ENCODE measurements around the gene ZNF414.
A peak's percentile ranks its signal among the peaks of the same experiment; 100 is the strongest.
"Not testable (repeated sequence)": the region's sequence is repeated elsewhere in the genome, so short reads cannot be mapped to it uniquely, and the experiment has no call there.

The ZNF414 gene

GRCh38 chr19:8517551-8518442 lies 3.8 kb upstream of the ZNF414 start:
- no peak for DNase-seq (ENCODE audit: low read depth in 3 of 3)

DNA sequence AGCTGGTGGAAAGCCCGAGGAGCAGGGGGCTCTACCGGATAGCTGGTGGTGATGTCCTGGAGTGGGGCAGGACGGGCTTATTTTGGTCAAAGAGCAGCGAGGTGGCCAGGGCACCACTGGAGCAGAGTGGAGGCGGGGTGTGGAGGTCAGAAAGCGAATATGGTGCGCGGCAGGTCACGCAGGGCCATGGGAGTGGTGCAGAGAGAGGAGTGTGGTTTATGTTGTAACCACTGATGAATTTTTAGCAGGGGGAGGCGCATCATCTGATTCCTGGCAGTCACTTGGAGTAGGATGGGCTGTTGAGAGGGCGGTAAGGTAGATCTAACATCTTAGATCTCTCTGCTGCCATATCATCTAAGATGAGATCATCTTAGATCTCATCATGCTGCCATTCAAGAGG lies 1.4 kb upstream of the ZNF414 start:
- peak in 2 of 3 donors; percentile 51 to 53 for DNase-seq (ENCODE audit: low read depth in 3 of 3)

GRCh38 chr19:8514505-8515009 lies 590 bp upstream of the ZNF414 start:
- DNase-seq (ENCODE audit: low read depth in 3 of 3): not testable (repeated sequence)

- DNase-seq (ENCODE audit: low read depth in 3 of 3): no peak
These were observed 806 bp downstream of the ZNF414 start for GRCh38 chr19:8513036-8513686.

DNA sequence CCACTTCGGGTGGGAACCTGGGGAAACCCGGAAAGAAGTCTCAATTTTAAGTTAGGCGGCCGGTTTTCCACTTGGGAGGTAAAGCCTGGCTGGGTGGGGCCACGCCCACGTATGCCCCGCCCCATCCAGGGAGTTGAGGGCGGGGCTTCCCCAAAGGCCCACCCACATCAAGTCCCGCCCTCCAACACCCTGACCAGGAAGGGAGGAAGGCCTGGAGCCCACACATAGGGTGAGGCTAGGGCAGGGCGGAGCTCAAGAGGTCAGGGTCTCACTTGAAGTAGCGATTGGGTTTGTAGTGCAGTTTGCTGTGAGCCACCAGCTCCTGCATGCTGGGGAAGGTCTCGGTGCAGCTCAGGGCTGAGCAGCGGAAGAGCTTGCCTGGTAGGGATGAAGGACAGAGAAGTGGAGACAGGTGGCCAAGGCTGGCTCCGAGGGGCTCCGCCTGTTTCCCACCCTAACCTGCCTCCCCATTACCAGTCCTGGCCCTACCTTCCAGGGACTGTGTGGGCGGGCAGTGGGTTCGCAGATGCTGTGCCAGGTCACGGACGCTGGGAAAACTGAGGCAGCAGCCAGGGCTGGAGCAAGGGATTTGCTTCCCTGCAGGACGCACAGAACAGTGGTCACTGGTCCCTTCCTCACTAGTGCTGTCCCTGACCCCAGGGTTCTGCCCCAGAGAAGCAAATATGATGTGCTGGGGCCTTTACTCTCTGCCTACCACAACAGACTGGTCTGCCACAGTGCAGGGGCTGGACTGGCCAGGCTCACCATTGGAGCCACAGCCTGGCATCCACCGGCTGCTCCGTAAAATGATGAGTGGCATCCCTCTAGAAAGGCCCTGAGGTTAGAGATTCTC lies 1.6 kb downstream of the ZNF414 start:
- DNase-seq (ENCODE audit: low read depth in 3 of 3): no peak

DNA sequence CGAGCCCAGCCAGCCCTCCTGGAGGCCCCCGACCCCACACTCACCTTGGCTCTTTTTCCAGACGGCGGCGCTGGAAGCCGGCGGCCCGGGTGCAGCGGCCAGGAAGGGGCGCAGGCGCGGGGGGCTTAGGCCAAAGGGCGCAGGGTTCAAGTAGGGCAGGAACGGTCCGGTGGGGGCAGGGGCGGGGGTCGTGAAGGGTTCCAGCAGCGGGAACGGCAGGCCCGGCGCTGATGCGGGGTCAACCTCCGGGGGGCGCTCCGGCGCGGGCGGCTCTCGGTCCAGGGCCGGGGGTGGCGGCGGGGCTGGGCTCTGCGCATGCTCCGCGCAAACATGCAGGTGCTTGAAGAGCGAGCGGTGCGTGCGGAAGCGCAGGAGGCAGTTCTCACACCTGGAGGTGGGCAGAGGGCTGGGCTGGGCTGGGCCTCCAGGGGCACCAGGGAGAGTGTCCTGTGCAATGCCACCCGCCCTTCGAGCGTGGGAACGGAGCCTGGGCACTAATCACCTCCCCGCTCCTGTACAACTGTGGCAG lies 2.3 kb downstream of the ZNF414 start:
- DNase-seq (ENCODE audit: low read depth in 3 of 3): no peak

DNA sequence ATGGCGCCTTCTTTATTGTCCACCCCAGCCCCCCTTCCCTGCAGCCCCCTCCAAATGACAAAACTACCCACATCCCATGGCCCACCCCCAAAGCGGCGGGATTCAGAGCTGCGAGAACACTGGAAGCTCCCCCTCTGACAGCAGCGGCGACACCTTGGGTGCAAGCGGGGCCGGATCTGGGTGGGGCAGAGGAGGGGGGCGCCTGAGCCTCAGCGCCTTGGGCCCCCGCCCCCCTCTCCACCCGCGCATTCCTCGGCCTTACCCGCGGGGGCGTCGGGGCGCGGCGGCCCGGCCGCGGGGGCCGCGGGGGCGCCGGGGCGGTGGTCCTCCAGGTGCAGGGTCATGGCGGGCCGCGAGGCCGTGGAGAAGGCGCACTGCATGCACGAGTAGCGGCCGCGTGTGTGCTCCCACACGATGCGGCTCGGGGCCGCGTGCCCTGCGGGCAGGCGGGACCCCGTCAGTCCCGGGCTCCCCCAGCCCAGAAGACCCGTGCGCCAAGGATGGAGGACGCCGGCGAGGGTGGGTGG lies 3.3 kb downstream of the ZNF414 start:
- no peak for DNase-seq (ENCODE audit: low read depth in 3 of 3)

GRCh38 chr19:8506402-8506957 lies 7.5 kb downstream of the ZNF414 start:
- no peak for DNase-seq (ENCODE audit: low read depth in 3 of 3)

GRCh38 chr19:8505680-8506401 lies 8.1 kb downstream of the ZNF414 start:
- DNase-seq (ENCODE audit: low read depth in 3 of 3): peak; percentile 32 to 68 (median 54)

DNA sequence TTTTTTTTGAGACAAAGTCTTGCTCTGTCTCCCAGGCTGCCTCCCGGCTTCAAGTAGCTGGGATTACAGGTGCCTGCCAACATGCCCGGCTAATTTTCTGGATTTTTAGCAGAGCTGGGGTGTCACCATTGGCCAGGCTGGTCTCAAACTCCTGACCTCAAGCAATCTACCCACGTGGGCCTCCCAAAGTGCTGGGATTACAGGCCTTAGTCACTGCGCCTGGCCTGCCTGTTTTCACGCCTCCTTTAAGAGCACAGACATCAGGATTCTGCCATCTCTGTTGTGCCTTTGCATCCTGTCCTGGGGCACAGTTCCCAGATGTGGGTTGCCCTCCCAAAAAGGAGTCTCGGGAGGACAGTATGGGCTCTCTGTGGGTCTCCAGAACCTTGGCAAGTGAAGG lies 9.0 kb downstream of the ZNF414 start:
- no peak for DNase-seq (ENCODE audit: low read depth in 3 of 3)

DNA sequence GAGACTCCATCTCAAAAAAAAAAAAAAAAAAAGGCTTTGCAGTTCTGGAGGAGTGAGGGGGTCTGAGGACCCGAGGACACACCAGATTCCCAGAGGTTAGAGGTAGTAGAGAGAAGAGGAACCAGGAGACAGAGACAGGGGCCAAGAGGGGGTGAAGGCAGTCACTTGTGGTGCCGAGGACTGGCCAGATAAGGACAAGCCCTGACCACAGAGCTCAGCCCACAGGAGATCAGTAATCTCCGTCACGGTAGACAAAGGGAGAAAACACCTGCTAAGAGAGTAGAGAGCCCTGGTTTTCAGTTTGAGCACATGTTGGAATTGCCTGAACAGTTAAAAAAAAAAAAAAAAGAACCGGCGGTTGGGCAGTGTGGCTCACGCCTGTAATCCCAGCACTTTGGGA lies 9.8 kb downstream of the ZNF414 start:
- no peak for DNase-seq (ENCODE audit: low read depth in 3 of 3)

- no peak for DNase-seq (ENCODE audit: low read depth in 3 of 3)
These were observed 10.5 kb downstream of the ZNF414 start for GRCh38 chr19:8503510-8503909.

GRCh38 chr19:8501981-8502380 lies 12.0 kb downstream of the ZNF414 start:
- no peak for DNase-seq (ENCODE audit: low read depth in 3 of 3)

- DNase-seq (ENCODE audit: low read depth in 3 of 3): no peak
These were observed 12.5 kb downstream of the ZNF414 start for GRCh38 chr19:8501516-8501915.

DNA sequence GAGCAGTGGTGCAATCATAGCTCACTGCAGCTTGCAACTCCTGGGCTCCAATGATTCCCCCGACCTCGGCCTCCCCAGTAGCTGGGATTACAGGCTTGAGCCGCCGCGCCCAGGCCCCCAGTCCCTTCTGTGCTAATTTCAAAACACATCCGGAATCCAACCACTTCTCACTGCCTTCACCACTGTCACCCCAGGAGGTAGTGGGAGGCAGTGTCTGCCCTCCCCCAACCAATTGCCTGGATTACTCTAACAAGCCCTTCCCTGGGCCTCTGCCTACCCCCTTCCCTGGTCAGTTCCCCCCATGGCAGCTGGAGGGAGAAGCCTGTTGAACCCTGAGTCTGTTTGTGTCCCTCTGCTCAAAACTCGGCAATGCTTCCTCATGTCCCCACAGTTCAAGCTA lies 13.8 kb downstream of the ZNF414 start:
- DNase-seq (ENCODE audit: low read depth in 3 of 3): no peak

DNA sequence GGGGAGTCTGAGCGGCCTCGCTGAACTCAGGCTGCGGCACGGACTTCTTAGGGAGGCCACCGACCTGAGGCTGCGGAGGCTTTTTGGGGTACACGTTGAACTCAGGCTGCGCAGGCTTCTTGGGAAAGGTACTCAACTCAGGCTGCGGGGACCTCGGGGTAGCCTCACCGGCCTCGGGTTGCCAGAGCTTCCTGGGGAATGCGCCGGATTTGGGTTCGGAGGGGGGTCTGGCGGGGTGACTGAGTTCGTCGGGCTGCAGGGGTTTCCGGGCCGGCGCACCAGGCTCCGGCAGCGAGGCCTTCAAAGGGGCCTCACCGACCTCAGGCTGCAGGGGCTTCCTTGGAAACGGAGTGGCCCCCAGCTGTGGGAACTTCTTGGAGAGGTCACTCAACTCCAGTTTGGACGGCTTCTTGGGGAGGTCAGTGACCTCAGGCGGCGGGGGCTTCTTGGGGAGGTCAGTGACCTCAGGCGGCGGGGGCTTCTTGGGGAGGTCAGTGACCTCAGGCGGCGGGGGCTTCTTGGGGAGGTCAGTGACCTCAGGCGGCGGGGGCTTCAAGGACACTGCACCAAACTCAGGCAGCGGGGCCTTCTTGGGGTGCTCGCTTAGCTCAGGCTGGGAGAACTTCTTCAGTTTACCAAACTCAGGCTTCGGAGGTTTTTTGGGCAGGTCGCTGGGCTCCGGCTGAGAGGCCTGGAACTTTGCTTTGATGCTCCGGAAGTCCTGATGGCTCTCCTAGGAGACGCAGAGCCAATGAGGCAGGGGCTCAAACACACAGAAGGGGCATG lies 14.7 kb downstream of the ZNF414 start:
- DNase-seq (ENCODE audit: low read depth in 3 of 3): no peak

DNA sequence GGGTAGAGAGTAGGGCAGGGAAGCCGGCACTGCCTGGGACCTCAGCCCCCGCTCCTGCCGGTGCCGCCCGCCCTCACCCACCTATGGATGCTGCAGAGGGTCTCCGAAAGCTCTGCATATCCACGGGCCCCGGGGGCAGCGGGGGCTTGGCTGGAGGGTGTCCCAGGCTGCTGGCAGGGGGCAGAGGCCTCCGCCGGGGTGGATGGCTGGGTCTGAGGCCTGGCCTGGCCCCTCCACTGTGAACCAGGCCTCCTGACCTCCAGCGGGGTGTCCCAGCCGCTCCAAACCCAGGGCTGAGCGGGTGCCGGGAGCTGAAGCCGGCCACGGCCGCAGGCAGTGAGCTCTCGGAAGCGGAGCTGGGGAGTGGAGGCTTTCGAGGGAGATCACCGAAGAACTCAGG lies 15.7 kb downstream of the ZNF414 start:
- DNase-seq (ENCODE audit: low read depth in 3 of 3): no peak

DNA sequence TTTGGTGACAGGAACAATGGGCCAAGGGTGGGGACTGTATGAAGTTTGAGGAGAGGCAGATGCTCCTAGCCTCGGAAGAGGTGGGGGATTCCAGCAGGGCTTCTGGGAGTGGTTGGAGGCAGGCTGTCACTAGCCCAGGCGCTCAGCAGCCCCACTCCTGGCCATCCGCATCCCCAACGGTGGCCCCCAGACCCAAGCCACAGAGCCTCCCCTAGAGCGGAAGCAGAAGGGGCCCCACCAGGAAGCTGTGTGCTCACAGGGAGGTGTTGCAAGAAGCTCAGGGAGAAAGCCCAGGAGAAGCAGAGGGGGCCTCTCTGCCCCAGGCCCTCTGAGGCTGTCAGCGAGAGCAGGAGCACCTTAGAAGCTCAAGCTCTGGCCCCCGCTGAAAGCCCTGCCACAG lies 19.8 kb downstream of the ZNF414 start:
- no peak for DNase-seq (ENCODE audit: low read depth in 3 of 3)

DNA sequence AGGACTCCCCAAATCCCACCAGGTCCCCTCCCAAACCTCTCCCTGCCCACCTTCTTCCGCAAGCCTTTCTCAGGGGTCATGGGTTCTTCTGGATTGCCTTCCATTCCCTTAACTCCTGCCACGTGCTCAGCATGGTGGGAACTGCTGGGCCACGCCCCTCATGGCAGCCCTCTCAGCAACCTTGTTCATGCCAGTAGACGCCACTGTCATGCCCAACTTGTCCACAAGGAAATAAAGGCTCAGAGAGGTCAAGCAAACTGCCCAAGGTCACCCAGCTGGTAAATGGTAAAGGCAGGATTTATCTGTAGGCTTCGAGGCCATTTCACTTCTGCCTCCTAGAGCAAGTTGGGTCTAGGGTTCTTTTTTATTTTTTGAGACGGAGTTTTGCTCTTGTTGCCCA lies 22.4 kb downstream of the ZNF414 start:
- DNase-seq (ENCODE audit: low read depth in 3 of 3): no peak

DNA sequence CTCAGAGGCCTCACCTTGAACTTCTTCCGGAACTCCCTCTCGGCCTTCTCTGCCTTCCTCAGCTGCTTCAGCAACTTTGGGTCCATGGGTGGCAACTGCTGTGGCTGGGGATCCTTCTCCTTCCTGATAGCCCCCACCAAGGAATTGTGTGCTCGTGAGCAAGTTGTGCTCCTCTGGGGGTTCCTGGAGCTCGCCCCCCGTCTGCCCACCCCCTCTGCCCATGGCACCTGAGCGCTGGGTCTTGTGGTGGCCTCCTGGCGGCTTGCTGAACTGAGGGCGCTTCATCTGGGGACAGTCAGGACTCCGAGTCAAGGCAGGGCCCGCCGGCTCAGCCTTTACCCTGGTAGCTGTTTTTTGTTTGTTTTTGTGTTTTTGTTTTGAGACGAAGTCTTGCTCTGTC lies 23.1 kb downstream of the ZNF414 start:
- no peak for DNase-seq (ENCODE audit: low read depth in 3 of 3)

Measured in stimulated activated CD4-positive, alpha-beta T cell treated with anti-CD3 and anti-CD28 coated beads, TNF-alpha, amount 100 ng/mL, for 48 hours (primary cell).